GM12874 (cell line): Measurements from ENCODE around the gene KLHDC7B.

Experiments
- CTCF ChIP-seq: IDR thresholded peaks from 2 replicates; pipeline ENCODE4 v1.5.1; 2011; ENCODE audit warnings: low read depth, mild to moderate bottlenecking, control low read depth, low read length, moderate library complexity; ENCODE audit not compliant: insufficient read depth

KLHDC7B gene

GRCh38 chr22:50545522-50546325 is at the start of gene KLHDC7B:
KLHDC7B (plus strand) TSS chr22:50545899; CDS start chr22:50546244, 345 bp downstream.
- peak; percentile 21; the same call in 1 of the 2 replicates for TF ChIP-seq CTCF

GRCh38 chr22:50497093-50497492 is 48.6 kb upstream of the KLHDC7B start:
- no peak for TF ChIP-seq CTCF

GRCh38 chr22:50498322-50498890 is 47.3 kb upstream of the KLHDC7B start:
- TF ChIP-seq CTCF, result peak; percentile 69

- TF ChIP-seq CTCF, result no peak
These were observed 45.2 kb upstream of the KLHDC7B start for GRCh38 chr22:50500452-50500851.

- TF ChIP-seq CTCF, result no peak
These were observed 43.6 kb upstream of the KLHDC7B start for GRCh38 chr22:50502096-50502495.

- TF ChIP-seq CTCF, result no peak
These were observed 42.8 kb upstream of the KLHDC7B start for GRCh38 chr22:50502628-50503474.
